Hippocampal formation (tissue), 2 donors: ENCODE results near the gene GPX8.

Source experiments
- DNase-seq, 2 donors: peaks; one replicate each; lab custom pipeline; 2025; lab: John Stamatoyannopoulos, UW

GPX8 gene

DNA sequence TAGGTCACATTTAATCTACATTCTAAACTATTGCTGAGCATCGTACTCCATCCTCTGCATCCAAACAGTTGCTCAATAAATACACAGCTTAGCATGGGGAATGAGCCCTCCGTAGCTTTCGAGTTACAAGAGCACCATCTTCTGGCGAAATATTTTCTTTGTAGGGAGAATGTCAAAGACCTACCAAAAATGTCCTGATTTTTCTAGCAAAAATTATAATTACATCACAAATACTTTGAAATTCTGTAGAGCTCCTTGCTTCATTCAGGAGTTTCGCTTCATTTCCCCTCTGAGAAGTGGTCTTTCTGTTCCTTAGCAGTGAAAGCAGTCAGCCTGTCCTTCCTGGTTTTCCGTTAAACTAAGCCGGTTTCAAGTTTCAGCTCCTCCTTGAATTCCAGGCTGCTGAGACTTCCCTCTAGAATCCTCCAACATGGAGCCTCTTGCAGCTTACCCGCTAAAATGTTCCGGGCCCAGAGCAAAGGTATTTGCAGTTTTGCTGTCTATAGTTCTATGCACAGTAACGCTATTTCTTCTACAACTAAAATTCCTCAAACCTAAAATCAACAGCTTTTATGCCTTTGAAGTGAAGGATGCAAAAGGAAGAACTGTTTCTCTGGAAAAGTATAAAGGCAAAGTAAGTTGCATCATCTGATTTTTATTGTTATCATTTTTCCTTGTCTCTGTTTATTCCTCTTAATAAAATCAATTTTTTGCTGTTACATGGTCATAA is at the start of gene GPX8:
GPX8 (plus strand) TSS at position 409 of the 730 bp plus-strand sequence; CDS start at position 431, 22 bp downstream.
- peak in 1 of 2 donors; percentile 36 for DNase-seq

- no peak for DNase-seq
Observed at GRCh38 chr5:55110217-55110616, 49.8 kb upstream of the GPX8 start.

DNA sequence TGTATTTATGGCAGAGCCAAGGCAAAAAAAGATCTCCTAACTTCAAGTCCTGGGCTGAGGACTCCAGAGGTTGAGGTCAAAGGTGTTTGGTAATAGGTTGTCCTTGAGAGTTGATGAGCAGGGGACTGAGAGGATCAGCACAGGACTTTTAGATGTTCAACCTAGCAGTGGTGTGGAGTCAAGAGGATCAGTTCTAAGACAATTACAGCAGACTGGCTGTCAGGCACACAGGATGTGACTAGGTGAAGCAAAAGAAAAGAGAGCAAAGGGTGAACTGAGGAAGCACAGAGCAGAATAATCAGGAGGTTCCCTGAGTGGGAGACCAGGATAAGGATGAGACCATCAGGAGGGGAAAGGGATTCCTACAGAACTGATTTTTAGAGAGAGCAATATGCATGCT is 46.6 kb upstream of the GPX8 start:
- DNase-seq = no peak

GRCh38 chr5:55114061-55114460 is 45.9 kb upstream of the GPX8 start:
- no peak for DNase-seq

GRCh38 chr5:55123365-55123764 is 36.6 kb upstream of the GPX8 start:
- no peak for DNase-seq

DNA sequence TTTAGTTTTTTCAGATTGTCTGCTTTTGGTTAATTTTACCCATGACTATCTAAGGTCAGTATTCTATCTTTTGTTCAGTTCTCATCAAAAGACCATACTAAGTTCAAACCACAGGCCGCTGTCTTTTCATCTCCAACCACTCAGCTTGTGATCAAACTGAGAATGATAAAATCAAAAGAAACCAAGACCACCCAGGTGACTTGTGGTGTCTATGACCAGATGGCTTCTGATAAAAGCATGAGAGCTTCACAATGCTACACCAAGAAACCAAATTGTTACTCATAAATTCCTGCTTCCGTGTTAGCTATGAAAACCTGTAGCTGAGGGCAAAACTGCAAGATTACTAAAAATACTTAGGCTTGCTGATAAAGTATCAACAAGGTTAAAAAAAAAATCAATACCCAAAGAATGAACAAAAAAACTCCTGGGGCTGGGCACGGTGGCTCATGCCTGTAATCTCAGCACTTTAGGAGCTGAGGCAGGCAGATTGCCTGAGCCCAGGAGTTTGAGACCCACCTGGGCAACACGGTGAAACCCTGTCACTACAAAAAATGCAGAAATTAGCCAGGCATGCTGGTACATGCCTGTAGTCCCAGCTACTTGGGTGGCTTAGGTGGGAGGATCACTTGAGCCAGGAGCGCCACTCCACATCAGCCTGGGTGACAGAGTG is 25.8 kb upstream of the GPX8 start:
- DNase-seq = no peak

DNA sequence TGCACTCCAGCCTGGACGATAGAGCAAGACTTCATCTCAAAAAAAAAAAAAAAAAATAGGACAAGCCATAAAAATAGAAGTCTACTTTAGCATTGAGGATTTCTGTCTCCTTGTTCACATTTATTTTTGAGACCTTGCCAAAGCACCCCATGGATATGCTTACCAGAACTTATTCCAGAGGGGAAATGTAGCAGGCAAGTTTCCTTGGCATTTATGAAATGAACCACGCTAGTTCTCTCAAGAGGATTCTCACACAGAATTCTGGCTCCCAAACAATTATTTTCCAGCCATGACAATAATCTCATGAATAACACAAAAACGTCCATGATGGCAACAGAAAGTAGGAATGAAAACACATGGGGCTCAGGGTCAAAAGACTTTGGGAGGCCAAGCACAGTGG is 23.4 kb upstream of the GPX8 start:
- no peak for DNase-seq

DNA sequence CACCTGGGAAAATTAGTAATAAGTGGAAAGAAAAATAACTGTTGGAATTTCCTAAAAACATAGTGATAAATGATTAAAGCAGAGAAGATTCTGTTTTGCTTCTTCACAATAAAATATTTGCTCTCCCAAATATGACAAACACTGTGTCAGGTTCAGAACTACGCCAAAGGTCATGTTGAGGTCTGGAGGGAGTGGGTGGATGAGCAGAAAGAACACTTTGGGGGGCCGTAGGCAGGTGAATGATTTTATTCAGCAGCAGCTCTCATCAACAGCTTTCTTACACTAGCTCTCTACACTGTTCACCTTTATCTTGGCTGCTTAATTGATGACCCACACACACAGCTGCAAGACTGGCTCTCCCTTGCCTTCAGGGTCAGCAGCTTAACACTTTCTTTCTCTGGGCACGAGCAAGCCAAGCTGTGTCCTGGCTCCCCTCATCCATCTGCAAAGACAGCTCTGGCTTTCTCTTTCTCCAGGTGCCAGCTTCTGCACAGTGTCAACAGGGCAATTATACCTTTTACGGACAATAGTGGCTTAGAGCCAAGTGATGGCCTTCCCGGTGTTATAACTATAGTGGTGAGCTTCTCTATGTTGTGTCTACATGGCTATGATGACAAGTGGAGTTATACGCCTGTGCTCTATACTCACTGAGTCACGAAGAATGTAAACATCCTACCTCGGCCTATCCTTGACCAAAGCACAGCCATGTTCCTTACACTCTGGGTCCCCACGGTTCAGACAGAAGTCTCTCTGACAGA is 18.9 kb upstream of the GPX8 start:
- DNase-seq = no peak

DNA sequence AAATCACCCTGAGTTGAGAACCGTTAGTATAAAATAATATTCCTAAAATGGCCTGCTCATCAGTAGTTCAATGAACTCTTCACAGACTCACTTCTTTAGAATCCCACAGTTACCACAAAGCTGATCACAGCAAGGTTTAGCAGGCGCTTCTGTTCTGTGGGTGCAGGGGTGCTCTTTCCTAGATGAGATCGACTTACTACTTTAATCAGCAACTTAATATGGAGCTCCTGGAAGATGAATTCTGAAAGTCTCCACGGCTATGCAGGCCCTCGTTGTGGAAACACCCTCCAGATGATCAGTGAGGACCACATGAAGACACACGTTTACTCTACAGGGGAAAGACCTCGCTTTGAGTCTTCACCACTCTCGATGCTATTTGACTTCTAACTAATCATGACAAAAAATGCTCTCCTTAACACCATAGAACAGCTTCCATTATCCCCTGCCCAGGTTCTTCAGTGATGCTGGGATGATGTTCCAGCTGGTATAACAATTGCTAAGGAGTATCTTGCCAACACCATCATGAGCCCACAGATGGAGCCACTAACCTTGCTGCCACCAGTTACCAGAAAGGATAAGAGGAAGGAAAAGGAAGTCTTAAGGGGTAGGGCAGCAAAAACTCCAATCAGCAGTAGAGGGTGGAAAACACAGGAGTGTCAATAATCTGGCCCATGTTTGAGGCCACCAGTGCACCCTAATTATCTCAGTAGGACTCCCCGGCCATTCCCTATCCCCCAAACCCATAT is 17.9 kb upstream of the GPX8 start:
- no peak for DNase-seq

DNA sequence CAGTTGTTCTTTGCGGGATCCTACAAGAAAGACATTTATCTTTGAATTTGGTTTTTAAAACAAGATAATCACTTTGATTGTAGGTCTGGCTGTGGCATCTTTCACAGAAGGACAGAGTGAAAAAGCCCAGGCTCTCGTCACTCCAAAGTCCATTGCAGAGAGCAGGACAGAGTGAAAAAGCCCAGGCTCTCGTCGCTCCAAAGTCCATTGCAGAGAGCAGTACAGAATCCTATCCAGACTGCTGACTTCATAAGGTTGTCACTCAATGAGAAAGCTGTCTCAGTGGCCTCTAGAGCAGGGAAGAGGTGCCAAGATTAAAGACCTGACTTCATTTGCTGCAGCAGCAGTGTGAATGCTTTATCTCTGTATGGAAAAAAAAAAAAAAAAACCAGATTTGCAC is 16.3 kb upstream of the GPX8 start:
- DNase-seq = no peak

DNA sequence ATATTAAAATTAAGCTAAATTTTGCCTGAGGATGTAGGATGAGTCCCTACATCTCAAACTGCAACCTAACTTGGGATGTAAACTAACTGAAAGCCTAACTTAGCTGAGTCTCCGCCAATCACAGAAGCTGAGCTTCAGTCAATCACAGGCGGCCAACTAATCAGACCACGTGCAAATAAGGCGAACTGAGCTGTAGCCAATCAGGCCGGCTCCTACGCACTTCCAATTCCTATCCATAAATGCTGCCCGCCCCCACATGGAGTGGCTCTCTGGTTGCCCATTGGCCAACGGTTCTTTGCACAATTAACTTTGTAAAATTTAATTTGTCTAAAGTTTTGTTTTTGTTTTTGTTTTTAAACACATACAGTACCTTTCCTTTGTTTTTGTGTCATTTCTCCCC is 13.9 kb upstream of the GPX8 start:
- DNase-seq = no peak

DNA sequence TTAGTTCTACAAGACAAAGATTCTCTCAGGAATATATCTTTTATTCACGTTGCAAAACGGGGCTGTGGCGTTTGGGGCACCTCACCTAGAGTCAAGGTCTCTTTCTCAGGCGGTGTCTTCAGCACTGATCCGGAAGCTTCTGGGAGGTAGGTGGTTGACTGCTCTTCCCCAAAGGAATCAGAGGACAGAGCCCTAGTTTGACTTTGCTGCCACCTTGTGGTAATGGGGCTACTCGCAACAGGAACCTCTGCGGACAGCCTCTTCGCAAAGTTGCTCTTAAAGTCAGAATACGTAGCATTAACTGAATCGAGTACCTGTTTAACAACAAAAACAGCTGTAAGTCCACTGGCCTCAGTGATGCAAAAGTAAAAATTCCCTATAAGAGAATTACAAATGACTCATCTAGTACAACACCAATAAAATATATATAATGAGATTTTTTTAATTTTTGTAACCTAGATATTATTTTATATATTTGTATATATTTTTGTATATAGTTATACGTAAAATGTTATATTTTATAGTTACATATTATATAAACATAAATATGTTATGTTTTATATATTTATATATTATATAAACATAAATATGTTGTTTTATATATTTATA is 13.3 kb upstream of the GPX8 start:
- DNase-seq = peak; percentile 60 to 62

GRCh38 chr5:55149308-55149795 is 10.6 kb upstream of the GPX8 start:
- no peak for DNase-seq

DNA sequence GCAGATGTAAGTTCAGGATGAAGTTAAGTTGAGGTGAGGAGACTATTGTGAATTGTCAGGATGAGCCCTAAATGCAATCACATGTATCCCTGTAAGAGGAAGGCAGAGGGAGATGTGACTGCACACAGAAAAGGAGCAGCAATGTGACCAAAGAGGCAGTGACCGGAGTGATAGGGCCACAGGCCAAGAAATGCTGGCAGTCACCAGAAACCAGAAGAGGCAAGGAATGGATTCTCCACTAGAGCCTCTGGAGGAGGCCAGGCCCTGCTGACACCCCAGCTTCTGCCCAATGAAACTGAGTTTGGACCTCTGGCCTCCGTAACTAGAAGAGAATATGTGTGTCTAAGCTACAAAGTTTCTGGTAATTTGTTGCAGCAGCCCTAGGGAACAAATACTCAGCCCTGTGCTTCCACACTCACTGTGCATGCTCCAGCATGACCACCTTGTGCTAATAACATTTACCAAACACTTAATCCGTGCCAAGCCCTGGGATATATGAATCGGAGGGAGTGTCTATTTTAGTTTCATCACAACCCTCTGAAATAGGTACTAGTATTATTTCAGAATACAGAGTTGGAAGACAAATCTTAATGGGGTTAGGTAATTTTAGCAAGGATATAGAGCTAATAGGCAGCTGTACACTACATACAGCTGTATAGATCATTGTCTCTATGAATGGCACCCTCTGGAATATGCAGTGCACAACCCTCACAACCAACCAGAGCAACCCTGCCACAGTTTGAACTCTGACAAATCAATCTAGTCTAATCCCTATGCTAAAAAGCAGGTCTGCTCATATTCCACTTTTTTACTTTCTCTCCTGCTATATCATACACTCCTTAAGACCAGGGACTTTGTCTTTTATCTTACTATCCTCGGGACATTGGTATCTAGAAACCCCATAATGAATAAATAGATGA is 7.8 kb upstream of the GPX8 start:
- no peak for DNase-seq

DNA sequence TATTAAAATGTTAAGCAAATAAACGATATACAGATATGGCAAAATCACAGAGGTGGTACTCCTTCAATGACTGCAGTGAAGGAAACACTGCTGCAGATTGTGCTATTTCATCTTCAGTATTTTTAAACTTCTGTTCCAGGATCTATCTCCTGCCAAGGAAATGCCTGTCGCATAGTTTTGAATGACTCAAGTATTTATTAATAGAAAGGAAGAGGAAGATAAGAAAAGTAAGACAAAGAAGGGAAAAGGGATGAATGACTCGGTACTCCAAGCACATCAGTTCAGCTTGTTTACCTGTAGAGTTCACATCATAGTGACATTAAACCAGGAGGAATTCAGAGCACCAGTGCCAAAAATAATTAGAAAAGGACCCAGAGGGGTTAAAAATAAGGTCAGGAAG is 5.1 kb upstream of the GPX8 start:
- no peak for DNase-seq

GRCh38 chr5:55160493-55161209 is 680 bp downstream of the GPX8 start:
- DNase-seq = no peak

- no peak for DNase-seq
Observed at GRCh38 chr5:55162666-55163065, 2.7 kb downstream of the GPX8 start.

DNA sequence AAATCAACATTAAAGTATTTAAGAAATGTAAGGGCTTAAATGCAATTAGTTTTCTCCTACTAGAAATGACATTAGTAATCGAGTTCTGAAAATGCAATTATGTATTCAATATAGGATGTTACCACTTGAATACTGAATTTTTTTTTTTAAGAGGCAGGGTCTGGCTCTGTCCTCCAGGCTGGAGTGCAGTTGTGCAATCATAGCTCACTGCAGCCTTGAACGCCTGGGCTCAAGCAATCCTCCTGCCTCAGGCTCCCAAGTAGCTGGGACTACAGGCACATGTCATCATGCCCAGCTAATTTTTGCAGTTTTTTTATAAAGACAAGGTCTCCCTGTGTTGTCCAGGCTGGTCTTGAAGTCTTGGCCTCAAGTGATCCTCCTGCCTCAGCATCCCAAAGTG is 11.5 kb downstream of the GPX8 start:
- DNase-seq = no peak

DNA sequence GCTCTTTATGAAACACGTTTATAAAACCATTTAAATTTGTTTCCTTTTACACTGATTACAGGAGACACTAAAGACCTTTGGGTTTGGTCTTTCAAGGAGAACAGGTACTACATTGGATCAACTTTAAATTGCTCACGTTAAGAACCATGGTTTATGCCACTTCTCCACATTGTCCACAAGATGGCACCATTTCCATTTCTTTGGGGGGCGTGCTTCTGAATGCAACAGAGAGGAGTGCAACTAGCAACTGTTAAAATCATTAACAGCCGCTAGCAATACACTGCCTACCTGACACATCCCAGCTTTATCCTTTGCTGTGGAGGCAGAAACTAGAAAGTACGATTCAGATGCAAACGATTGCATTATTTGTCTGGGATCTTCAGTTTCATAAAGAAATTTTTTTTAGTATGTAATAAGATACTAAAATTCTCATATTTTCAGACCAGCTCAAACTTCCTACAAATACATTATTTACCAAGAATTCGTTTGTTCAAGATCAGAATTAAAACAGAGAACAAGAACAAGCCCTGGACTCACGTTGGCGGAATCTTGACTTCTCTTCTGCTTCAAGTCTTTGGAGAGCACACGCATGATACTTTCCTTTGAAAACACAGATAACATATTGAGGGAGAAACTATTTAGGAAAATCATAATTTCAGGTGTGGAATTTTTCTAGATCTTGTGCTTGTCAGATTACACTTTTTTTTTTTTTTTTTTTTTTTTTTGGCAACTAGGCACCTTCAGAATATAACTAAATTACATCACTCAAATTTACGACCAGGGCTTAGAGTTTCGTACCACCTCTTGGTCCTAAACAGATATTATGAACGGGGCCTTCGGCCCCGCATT is 12.3 kb downstream of the GPX8 start:
- peak; percentile 27 to 76 for DNase-seq
